Bronchial epithelial cell (primary cell): ENCODE data around the gene BPI. TPM values are rescaled to one million over a fixed set of nuclear protein-coding genes. Genes with fewer than 3 reads are reported as not detected.

Experiments
- DNase-seq: peaks from one replicate; pipeline ENCODE4 v3.0.0-alpha.2; 2010; ENCODE audit warnings: low read depth
- FAIRE-seq: peaks from 2 replicates; lab custom pipeline; 2011; peaks lifted over from hg19 to GRCh38; lab: Jason Lieb, UNC
- H3K27me3 ChIP-seq: 2 replicates; pipeline ENCODE4 v1.5.1; 2011; ENCODE audit warnings: low read length; ENCODE audit not compliant: control insufficient read depth, insufficient read depth
- H3K36me3 ChIP-seq: 2 replicates; pipeline ENCODE4 v1.5.1; 2011; ENCODE audit warnings: low read length; ENCODE audit not compliant: control insufficient read depth, insufficient read depth
- H3K4me3 ChIP-seq: 2 replicates; pipeline ENCODE4 v1.5.1; 2011; ENCODE audit warnings: mild to moderate bottlenecking, low read depth, low read length, control low read depth
- total RNA-seq: library from RNA; depleted of rRNA; stranded (reverse); fragments of >200 nt; gene quantifications from 2 replicates; pipeline ENCODE4 v1.2.1, GENCODE V29; 2014
- TF ChIP-seq, protein P1 (sequence below): IDR thresholded peaks from 2 replicates; pipeline ENCODE4 v1.5.1; 2011; ENCODE audit warnings: mild to moderate bottlenecking, moderate library complexity, low read length, control low read depth, inconsistent platforms; ENCODE audit not compliant: insufficient read depth, severe bottlenecking

Gene BPI
- total RNA-seq, 1 donor from 2014 or later: not detected

GRCh38 chr20:38290829-38291814 is 12.8 kb upstream of the BPI start:
- no peak overlapping the region for H3K4me3 ChIP-seq
- FAIRE-seq (no peak), DNase-seq (peak; percentile 60)
- no peaks in the 10 kb centered on the region for H3K36me3 ChIP-seq
- TF ChIP-seq, protein P1, sequence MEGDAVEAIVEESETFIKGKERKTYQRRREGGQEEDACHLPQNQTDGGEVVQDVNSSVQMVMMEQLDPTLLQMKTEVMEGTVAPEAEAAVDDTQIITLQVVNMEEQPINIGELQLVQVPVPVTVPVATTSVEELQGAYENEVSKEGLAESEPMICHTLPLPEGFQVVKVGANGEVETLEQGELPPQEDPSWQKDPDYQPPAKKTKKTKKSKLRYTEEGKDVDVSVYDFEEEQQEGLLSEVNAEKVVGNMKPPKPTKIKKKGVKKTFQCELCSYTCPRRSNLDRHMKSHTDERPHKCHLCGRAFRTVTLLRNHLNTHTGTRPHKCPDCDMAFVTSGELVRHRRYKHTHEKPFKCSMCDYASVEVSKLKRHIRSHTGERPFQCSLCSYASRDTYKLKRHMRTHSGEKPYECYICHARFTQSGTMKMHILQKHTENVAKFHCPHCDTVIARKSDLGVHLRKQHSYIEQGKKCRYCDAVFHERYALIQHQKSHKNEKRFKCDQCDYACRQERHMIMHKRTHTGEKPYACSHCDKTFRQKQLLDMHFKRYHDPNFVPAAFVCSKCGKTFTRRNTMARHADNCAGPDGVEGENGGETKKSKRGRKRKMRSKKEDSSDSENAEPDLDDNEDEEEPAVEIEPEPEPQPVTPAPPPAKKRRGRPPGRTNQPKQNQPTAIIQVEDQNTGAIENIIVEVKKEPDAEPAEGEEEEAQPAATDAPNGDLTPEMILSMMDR: peak; percentile 55
- no peaks in the 10 kb centered on the region for H3K27me3 ChIP-seq

- no peak overlapping the region for H3K4me3 ChIP-seq
- no peaks in the 10 kb centered on the region for H3K27me3 ChIP-seq
- TF ChIP-seq, protein P1: no peak
- no peaks in the 10 kb centered on the region for H3K36me3 ChIP-seq
- no peak for DNase-seq
- no peak for FAIRE-seq
Observed at GRCh38 chr20:38291966-38292365, 12.0 kb upstream of the BPI start.

GRCh38 chr20:38293491-38294065 is 10.4 kb upstream of the BPI start:
- Histone ChIP-seq H3K36me3 (no peaks in the 10 kb centered on the region), H3K4me3 (no peak overlapping the region), H3K27me3 (no peaks in the 10 kb centered on the region)
- no peak for DNase-seq
- TF ChIP-seq, protein P1: no peak
- FAIRE-seq: no peak

- DNase-seq (no peak), FAIRE-seq (no peak)
- Histone ChIP-seq H3K36me3 (no peaks in the 10 kb centered on the region), H3K27me3 (no peaks in the 10 kb centered on the region), H3K4me3 (no peak overlapping the region)
- TF ChIP-seq, protein P1: no peak
Observed at GRCh38 chr20:38294076-38294591, 9.8 kb upstream of the BPI start.

DNA sequence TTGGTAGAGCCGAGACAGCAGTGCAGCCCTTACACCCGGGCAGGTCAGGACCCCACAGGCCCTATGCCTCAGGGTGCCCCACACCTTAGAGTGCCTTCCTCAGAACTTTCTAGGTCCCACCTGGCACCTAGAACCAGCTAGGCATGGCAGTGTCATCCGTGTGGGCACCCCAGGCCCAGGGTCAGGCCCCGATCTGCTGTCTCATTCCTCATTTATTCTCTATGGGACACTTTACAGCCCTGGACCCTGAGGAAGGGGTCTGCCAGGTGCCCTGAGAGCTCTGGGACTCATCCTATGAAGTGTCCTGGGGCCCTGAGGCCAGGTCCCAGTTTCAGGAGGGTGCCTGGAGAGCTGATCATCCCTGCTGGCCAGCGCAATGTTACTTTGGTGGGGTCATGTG is 8.1 kb upstream of the BPI start:
- Histone ChIP-seq H3K36me3 (no peaks in the 10 kb centered on the region), H3K4me3 (no peak overlapping the region), H3K27me3 (no peaks in the 10 kb centered on the region)
- DNase-seq (no peak), FAIRE-seq (no peak)
- TF ChIP-seq, protein P1: no peak
